Psoas muscle (tissue), 8 donors: Measurements from ENCODE around the gene PKNOX2. TPM values are rescaled to one million over a fixed set of nuclear protein-coding genes. Genes with fewer than 3 reads are reported as not detected.
A peak's percentile ranks its signal among the peaks of the same experiment; 100 is the strongest.

Experiments used
- ATAC-seq, 4 donors: fragments of 200-7000 bp; cut with Tn5 transposase; one replicate each; pipeline ENCODE4 v1.9.1; 2020; ENCODE audit warnings: moderate library complexity in 3 of 4, mild to moderate bottlenecking in 2 of 4
- DNase-seq, 2 donors: peaks; one replicate each; pipeline ENCODE4 v3.0.0-alpha.2; 2020
- H3K27ac ChIP-seq: fragments of 200-600 bp; one replicate; pipeline ENCODE4 v1.8.0; 2022
- H3K27me3 ChIP-seq, 3 donors: fragments of 200-600 bp in 1 of 3; one replicate each; pipeline versions ENCODE4 v1.6.1 to v1.8.0; 2013 to 2022; ENCODE audit warnings: low read length in 2 of 3, mild to moderate bottlenecking in 2 of 3, moderate library complexity in 1 of 3; ENCODE audit not compliant: insufficient read depth in 3 of 3
- H3K36me3 ChIP-seq, 2 donors: fragments of 200-600 bp in 1 of 2; one replicate each; pipeline versions ENCODE4 v1.6.1 to v1.8.0; 2013 to 2022; ENCODE audit warnings: low read depth in 1 of 2, mild to moderate bottlenecking in 1 of 2, moderate library complexity in 1 of 2; ENCODE audit not compliant: insufficient read depth in 1 of 2
- H3K4me1 ChIP-seq: fragments of 200-600 bp; one replicate; pipeline ENCODE4 v1.8.0; 2022
- H3K4me3 ChIP-seq: fragments of 200-600 bp; one replicate; pipeline ENCODE4 v1.8.0; 2022; ENCODE audit warnings: mild to moderate bottlenecking
- H3K9me3 ChIP-seq: fragments of 200-600 bp; one replicate; pipeline ENCODE4 v1.8.0; 2022
- WGBS, 3 donors: extraction: QIAGEN DNeasy Blood & Tissue Kit; methylation state at CpG; one replicate each; pipeline versions ENCODE4 v1.1.6 to v1.1.7; 2013; 5-methylcytosine and 5-hydroxymethylcytosine counted together
- intact Hi-C, 2 donors: fragments of 100-400 bp; cut with DNase I; formaldehyde crosslinking; loops; one replicate each; pipeline versions ENCODE4 v1.11.0 to v1.14.2; 2022
- polyA plus RNA-seq, 3 donors: library from polyadenylated mRNA; stranded (reverse); fragments of 200-250 nt; gene quantifications; one replicate each; pipeline ENCODE4 v1.2.3, GENCODE V29; 2013
- total RNA-seq, 4 donors: library from RNA; stranded (reverse); fragmentation: NEBNext Ultra II Directional in 2 of 4; extraction: Animal tissue kit (Norgen Biotek cat#: 25700) in 2 of 4; gene quantifications; one replicate each; pipeline versions ENCODE4 v1.2.1 to v1.2.4, GENCODE V29; 2021 to 2023
- TF ChIP-seq, protein P1 (sequence below): fragments of 200-600 bp; IDR thresholded peaks from one replicate; pipeline ENCODE4 v1.8.0; 2022; ENCODE audit warnings: antibody characterized with exemption
- donor health status: healthy with polysubstance abuse.
- donor health status: DM: no; HTN: no; CAD: no; lungs with moderate emphysema.
- donor health status: Bipolar disorder and iron deficiency.
- donor health status: healthy.
- donor health status: DM: yes; HTN: yes; CAD: no.
- donor health status: DM: no; HTN: no; CAD: no.
- donor health status: DM: no; HTN: no; CAD: no.
- donor health status: DM: yes; HTN: yes; CAD: no.

Gene PKNOX2
- total and polyA plus RNA-seq, 7 donors: 1.8 to 30.5 (median 14.5) TPM

DNA sequence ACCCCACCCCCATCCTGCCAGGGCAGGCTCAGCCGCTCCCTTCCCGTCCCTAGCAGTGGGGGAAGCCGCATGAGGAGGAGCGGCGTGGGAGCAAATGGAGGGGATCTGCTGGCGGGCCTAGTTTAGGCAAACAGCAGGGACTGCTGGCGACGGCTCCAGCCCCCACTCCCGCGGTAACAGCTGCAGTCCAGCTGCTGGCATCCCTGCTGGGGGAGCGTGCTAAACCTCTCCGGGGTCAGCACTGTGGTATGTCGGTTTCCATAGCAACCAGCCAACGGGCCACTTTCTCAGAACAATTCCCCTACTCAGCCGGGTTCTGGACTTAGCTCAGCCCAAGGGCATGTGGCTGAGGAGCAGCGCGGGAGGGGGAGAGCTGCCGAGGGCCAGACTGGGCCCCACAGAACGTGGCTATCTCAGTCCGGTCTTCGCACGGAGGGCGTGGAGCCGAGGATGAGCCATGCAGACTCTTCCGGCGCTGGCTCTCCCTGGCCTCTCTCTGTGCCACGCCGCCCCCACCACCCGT is 98.8 kb downstream of the PKNOX2 start:
- 9 to 28% (median 18%) methylated on average over 29 of the region's 29 CpGs for WGBS, 3 donors
- peak overlapping the region; percentile 18 for H3K4me3 ChIP-seq

DNA sequence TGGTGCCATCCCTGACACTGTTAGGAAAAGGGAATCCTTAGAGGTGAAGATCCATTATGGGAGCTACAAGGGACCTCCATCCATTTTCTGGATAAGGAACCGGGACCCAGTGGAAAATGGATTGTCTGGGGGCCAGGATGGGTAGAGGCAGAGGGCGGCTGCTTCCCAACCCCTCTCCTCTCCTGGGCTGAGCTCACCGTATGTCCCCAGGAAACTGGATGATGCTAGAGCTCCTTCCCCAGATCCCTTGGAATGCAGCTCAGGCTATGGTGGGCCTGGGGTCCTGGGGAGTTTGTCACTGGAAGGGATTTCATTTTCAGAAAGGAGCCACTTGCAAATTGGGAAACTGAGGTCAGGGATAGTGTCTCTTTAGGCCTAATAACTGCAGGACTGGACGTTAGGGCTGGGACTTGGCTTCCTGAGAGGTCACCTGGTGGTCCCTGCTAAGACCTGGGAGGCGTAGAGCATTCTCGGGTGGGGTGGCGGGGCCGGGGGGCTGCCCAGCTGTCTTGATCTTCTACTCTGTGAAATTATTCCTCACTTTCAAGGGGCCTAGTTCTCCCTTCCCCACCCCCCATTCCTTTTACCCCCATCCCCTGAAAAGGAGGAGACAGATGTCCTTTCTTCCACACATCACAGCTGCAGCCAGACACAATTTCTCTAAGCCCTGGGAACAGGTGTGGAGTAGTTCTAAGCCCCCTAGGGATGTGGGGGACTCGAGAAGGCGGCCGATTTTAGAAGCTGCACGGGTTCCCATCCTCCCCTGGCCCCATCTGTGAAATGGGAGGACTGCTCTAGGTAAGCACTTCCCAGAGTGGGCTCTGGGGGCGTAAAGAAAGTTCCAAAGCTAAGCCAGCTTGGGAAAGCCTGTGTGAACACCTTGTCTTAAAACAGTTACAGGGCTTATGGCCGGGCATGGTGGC is 99.8 kb downstream of the PKNOX2 start:
- no peak overlapping the region for H3K4me3 ChIP-seq
- intact Hi-C loops: no loop called here
- TF ChIP-seq, protein P1, sequence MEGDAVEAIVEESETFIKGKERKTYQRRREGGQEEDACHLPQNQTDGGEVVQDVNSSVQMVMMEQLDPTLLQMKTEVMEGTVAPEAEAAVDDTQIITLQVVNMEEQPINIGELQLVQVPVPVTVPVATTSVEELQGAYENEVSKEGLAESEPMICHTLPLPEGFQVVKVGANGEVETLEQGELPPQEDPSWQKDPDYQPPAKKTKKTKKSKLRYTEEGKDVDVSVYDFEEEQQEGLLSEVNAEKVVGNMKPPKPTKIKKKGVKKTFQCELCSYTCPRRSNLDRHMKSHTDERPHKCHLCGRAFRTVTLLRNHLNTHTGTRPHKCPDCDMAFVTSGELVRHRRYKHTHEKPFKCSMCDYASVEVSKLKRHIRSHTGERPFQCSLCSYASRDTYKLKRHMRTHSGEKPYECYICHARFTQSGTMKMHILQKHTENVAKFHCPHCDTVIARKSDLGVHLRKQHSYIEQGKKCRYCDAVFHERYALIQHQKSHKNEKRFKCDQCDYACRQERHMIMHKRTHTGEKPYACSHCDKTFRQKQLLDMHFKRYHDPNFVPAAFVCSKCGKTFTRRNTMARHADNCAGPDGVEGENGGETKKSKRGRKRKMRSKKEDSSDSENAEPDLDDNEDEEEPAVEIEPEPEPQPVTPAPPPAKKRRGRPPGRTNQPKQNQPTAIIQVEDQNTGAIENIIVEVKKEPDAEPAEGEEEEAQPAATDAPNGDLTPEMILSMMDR: no peak
- no peaks in the 10 kb centered on the region for H3K27me3 ChIP-seq
- H3K27ac ChIP-seq: no peak overlapping the region
- no peak for DNase-seq
- H3K9me3 ChIP-seq: no peaks in the 10 kb centered on the region
- no peaks in the 10 kb centered on the region for H3K36me3 ChIP-seq
- WGBS, 3 donors: 70 to 83% (median 73%) methylated on average over 14 of the region's 14 CpGs
- ATAC-seq: no peak
- peaks cover 20% of the 10 kb centered on the region for H3K4me1 ChIP-seq

More for the DNA sequence above, 98.8 kb downstream of the PKNOX2 start:
- Histone ChIP-seq H3K27me3 (no peaks in the 10 kb centered on the region), H3K9me3 (no peaks in the 10 kb centered on the region), H3K4me1 (peaks cover 20% of the 10 kb centered on the region), H3K27ac (peak overlapping the region; percentile 9), H3K36me3 (no peaks in the 10 kb centered on the region)
- DNase-seq: peak; percentile 66 to 74
- intact Hi-C loops: no loop called here
- TF ChIP-seq, protein P1: no peak
- peak; percentile 74 to 78 (median 76) for ATAC-seq

DNA sequence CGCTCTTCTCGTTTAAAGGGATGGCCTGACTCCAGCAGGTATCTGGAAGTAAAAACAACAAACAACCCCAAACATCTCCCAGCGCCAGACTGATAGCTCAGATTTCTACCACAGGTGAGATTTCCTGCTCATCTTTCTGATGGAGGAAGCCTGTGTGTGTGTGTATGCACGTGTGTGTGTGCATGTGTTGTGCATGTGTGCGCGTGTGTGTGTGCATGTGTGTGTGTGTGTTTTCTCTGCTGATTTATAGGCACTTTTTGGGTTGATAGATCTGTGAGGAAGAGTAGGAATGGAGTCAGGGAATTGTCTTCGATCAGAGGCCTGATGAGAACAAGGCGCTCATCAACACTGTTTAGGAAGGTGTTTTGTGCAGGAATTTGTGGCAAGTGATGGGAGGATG is 103.0 kb downstream of the PKNOX2 start:
- no peak overlapping the region for H3K4me3 ChIP-seq
- TF ChIP-seq, protein P1: no peak
- no peak for DNase-seq
- 92 to 94% (median 92%) methylated on average over 8 of the region's 8 CpGs for WGBS, 3 donors
- no peaks in the 10 kb centered on the region for H3K9me3 ChIP-seq
- H3K36me3 ChIP-seq: no peaks in the 10 kb centered on the region
- no peaks in the 10 kb centered on the region for H3K27me3 ChIP-seq
- intact Hi-C loops: no loop called here
- peaks cover 8% of the 10 kb centered on the region for H3K4me1 ChIP-seq
- ATAC-seq: no peak
- no peak overlapping the region for H3K27ac ChIP-seq

DNA sequence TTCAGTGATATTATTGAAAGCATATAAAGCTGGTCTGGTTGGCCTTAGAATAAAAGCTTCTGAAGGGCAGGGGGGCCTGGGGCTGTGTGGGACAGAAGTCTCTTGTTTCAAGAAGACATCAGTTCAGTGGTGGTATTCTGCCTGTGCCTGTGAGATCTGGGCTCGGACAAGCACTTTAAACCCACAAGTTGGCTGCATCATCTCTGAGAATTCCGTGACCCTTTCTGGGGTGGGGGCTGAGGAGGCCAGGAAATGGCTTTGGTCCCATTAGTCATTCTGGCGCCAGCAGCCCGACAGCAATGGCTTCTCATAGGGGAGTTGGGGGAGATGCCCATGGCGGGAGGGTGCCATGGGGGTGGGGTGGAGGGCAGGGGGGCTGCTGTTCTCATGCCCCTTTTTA is 104.1 kb downstream of the PKNOX2 start:
- no peaks in the 10 kb centered on the region for H3K27me3 ChIP-seq
- DNase-seq (no peak), ATAC-seq (no peak)
- no peaks in the 10 kb centered on the region for H3K36me3 ChIP-seq
- intact Hi-C loops: no loop called here
- H3K27ac ChIP-seq: no peak overlapping the region
- peaks cover under 1% of the 10 kb centered on the region for H3K4me1 ChIP-seq
- TF ChIP-seq, protein P1: no peak
- H3K4me3 ChIP-seq: no peak overlapping the region
- WGBS, 3 donors: 64 to 71% (median 70%) methylated on average over 5 of the region's 5 CpGs
- H3K9me3 ChIP-seq: no peaks in the 10 kb centered on the region
